GM12878 (cell line): Measurements from ENCODE around the gene TEN1. TPM values are rescaled to one million over a fixed set of nuclear protein-coding genes. Genes with fewer than 3 reads are reported as not detected.

ENCODE experiments used
- ATAC-seq: fragments of 200-7000 bp; cut with Tn5 transposase; 3 replicates; pipeline ENCODE4 v1.9.1; 2020; ENCODE audit warnings: mild to moderate bottlenecking, moderate library complexity
- BruUV-seq: library from RNA; stranded (reverse); fragments of 400-500 nt; replicated peaks from 2 replicates; lab custom pipeline; 2021; lab: Mats Ljungman, UMichigan
- CTCF ChIA-PET: fragments of 300-600 bp; sonication (Branson Sonifier 250); formaldehyde crosslinking; extraction: SDS; loops from one replicate; lab custom pipeline; 2021; ENCODE audit warnings: inconsistent platforms; lab: Yijun Ruan, JAX
- POLR2A ChIA-PET: fragments of 350-600 bp; formaldehyde crosslinking; extraction: SDS; loops from one replicate; lab custom pipeline; 2021; ENCODE audit warnings: inconsistent platforms; lab: Charles Lee
- RAD21 ChIA-PET: fragments of 300-600 bp; sonication (Branson Sonifier 250); formaldehyde crosslinking; loops from one replicate; lab custom pipeline; 2023; ENCODE audit warnings: antibody characterized with exemption; ENCODE audit not compliant: unreplicated experiment; lab: Charles Lee
- SMC1A ChIA-PET: fragments of 300-600 bp; sonication (Branson Sonifier 250); formaldehyde crosslinking; loops from one replicate; lab custom pipeline; 2023; ENCODE audit not compliant: unreplicated experiment, uncharacterized antibody; lab: Charles Lee
- DNase-seq: peaks from one replicate; pipeline ENCODE4 v3.0.0-alpha.2; 2011; ENCODE audit warnings: low read depth, low spot score
- FAIRE-seq: peaks from 3 replicates; lab custom pipeline; 2011; peaks lifted over from hg19 to GRCh38; lab: Jason Lieb, UNC
- H2AFZ ChIP-seq: 2 replicates; pipeline ENCODE4 v1.6.0; 2011; ENCODE audit warnings: low read depth, low read length, control low read depth; ENCODE audit not compliant: control insufficient read depth
- H3K27ac ChIP-seq: 2 replicates; pipeline ENCODE4 v1.5.1; 2011; ENCODE audit warnings: control low read depth; ENCODE audit not compliant: control insufficient read depth, insufficient read depth
- H3K27me3 ChIP-seq, 2 experiments: replicated peaks in 1 of 2; 2 replicates each; pipeline versions ENCODE4 v1.6.0 to v1.6.1; 2011; ENCODE audit warnings: low read length in 1 of 2; ENCODE audit not compliant: control insufficient read depth in 2 of 2, insufficient read depth in 2 of 2
- H3K36me3 ChIP-seq, 2 experiments: 2 replicates each; pipeline ENCODE4 v1.5.1; 2011; ENCODE audit warnings: low read length in 1 of 2; ENCODE audit not compliant: control insufficient read depth in 2 of 2, insufficient read depth in 2 of 2
- H3K4me1 ChIP-seq: 2 replicates; pipeline ENCODE4 v1.6.1; 2011; ENCODE audit warnings: mild to moderate bottlenecking, low read length, moderate library complexity, mixed read lengths; ENCODE audit not compliant: control insufficient read depth, insufficient read depth
- H3K4me2 ChIP-seq: 2 replicates; pipeline ENCODE4 v1.6.0; 2011; ENCODE audit warnings: control low read depth; ENCODE audit not compliant: control insufficient read depth, insufficient read depth
- H3K4me3 ChIP-seq: fragments of 200-600 bp; sonication (generic); 2 replicates; pipeline ENCODE4 v1.5.1; 2016
- H3K79me2 ChIP-seq: 2 replicates; pipeline ENCODE4 v1.6.0; 2011; ENCODE audit warnings: low read length; ENCODE audit not compliant: control insufficient read depth, insufficient read depth
- H3K9ac ChIP-seq: 2 replicates; pipeline ENCODE4 v1.8.0; 2011; ENCODE audit warnings: low read length, control low read depth, mixed read lengths; ENCODE audit not compliant: control insufficient read depth, insufficient read depth
- H3K9me3 ChIP-seq: replicated peaks from 3 replicates; pipeline ENCODE4 v1.5.1; 2011; ENCODE audit warnings: mild to moderate bottlenecking, low read length; ENCODE audit not compliant: control insufficient read depth, insufficient read depth
- H4K20me1 ChIP-seq: 2 replicates; pipeline ENCODE4 v1.6.0; 2011; ENCODE audit not compliant: control insufficient read depth, insufficient read depth
- BACH1 ChIP-seq: fragments of 450-650 bp; IDR thresholded peaks from 2 replicates; pipeline ENCODE4 v1.6.1; 2017; ENCODE audit warnings: mild to moderate bottlenecking, borderline replicate concordance
- CBX5 ChIP-seq: sonication (generic); IDR thresholded peaks from 2 replicates; pipeline ENCODE4 v1.6.1; 2016; ENCODE audit warnings: low read depth, moderate library complexity, mild to moderate bottlenecking, inconsistent platforms
- JUND ChIP-seq: IDR thresholded peaks from 2 replicates; pipeline ENCODE4 v1.6.1; 2012; ENCODE audit warnings: low read depth, mild to moderate bottlenecking, low read length, improper control_type of control experiment, moderate library complexity
- SUPT20H ChIP-seq: IDR thresholded peaks from 2 replicates; pipeline ENCODE4 v1.6.1; 2011; ENCODE audit warnings: low read depth, mild to moderate bottlenecking, low read length, moderate library complexity, borderline replicate concordance; ENCODE audit not compliant: control insufficient read depth
- TCF12 ChIP-seq: IDR thresholded peaks from 2 replicates; pipeline ENCODE4 v1.6.1; 2011; ENCODE audit warnings: low read depth, mild to moderate bottlenecking, low read length
- WGBS: methylation state at CpG from one replicate; pipeline ENCODE4 v1.1.6; 2016; ENCODE audit warnings: low lambda C conversion rate; ENCODE audit not compliant: insufficient replicate concordance, insufficient coverage; ENCODE audit errors: missing lambda C conversion rate; 5-methylcytosine and 5-hydroxymethylcytosine counted together
- in situ Hi-C: fragments of 300-500 bp; cut with MboI; formaldehyde crosslinking; loops from 9 replicates; pipeline ENCODE4 v1.14.3; 2018; ENCODE audit warnings: mixed read lengths
- intact Hi-C: fragments of 100-400 bp; cut with micrococcal nuclease; formaldehyde crosslinking; loops from one replicate; pipeline ENCODE4 v1.14.2; 2022; ENCODE audit not compliant: unreplicated experiment
- polyA plus RNA-seq, 11 experiments: library from polyadenylated mRNA; depleted of rRNA in 4 of 11; unstranded in 6 of 11; stranded (reverse) in 5 of 11; fragments of >200 nt; fragmentation: Nextera tagmentation in 4 of 11; fragmentation: Illumina TruSeq in 1 of 11; extraction: Ambion mirVana in 4 of 11; extraction: Trizol in 1 of 11; gene quantifications; 1 replicate in 1 of 11; 2 replicates in 10 of 11; pipeline versions ENCODE4 v1.2.1 to v1.2.3, GENCODE V29; 2011 to 2016; ENCODE audit warnings: inconsistent platforms in 2 of 11, missing spikeins in 2 of 11, low read depth in 1 of 11
- total RNA-seq, 4 experiments: library from RNA; depleted of rRNA in 3 of 4; stranded (reverse); fragments of >200 nt in 3 of 4; fragmentation: Illumina TruSeq in 1 of 4; extraction: Trizol in 1 of 4; gene quantifications; 2 replicates each; pipeline versions ENCODE4 v1.2.1 to v1.2.3, GENCODE V29; 2013 to 2021
- TF ChIP-seq, protein P1 (sequence below): IDR thresholded peaks from 2 replicates; pipeline ENCODE4 v1.6.1; 2011; ENCODE audit warnings: mild to moderate bottlenecking, low read depth, low read length, moderate library complexity; ENCODE audit not compliant: insufficient replicate concordance

The TEN1 gene
- total and polyA plus RNA-seq, 10 of the 15 experiments (the other 5 are each of a cell fraction or from before 2014, with no cell fraction given): 1.1 to 33.1 (median 17.4) TPM

DNA sequence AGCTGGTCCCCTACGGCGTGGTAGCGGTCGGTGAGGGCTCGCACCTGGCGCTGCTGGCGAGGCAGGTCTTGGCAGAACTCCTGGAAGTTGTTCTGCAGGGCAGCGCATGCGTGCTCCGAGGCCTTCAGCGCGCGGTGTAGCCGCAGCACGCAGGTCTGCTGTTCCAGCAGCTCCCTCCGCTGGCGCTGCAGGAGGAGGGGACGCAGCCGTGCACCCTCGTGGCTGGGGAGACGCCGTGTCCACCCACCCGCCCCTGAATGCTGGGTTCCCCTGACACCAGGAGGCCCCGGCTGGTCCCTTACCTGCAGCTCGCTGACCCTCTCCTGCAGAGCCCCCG, 35.9 kb downstream of the TEN1 start (continued):
- TF ChIP-seq, protein P1, sequence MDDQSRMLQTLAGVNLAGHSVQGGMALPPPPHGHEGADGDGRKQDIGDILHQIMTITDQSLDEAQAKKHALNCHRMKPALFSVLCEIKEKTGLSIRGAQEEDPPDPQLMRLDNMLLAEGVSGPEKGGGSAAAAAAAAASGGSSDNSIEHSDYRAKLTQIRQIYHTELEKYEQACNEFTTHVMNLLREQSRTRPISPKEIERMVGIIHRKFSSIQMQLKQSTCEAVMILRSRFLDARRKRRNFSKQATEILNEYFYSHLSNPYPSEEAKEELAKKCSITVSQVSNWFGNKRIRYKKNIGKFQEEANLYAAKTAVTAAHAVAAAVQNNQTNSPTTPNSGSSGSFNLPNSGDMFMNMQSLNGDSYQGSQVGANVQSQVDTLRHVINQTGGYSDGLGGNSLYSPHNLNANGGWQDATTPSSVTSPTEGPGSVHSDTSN: no peak
- TF ChIP-seq BACH1 (no peak), CBX5 (no peak)

DNA sequence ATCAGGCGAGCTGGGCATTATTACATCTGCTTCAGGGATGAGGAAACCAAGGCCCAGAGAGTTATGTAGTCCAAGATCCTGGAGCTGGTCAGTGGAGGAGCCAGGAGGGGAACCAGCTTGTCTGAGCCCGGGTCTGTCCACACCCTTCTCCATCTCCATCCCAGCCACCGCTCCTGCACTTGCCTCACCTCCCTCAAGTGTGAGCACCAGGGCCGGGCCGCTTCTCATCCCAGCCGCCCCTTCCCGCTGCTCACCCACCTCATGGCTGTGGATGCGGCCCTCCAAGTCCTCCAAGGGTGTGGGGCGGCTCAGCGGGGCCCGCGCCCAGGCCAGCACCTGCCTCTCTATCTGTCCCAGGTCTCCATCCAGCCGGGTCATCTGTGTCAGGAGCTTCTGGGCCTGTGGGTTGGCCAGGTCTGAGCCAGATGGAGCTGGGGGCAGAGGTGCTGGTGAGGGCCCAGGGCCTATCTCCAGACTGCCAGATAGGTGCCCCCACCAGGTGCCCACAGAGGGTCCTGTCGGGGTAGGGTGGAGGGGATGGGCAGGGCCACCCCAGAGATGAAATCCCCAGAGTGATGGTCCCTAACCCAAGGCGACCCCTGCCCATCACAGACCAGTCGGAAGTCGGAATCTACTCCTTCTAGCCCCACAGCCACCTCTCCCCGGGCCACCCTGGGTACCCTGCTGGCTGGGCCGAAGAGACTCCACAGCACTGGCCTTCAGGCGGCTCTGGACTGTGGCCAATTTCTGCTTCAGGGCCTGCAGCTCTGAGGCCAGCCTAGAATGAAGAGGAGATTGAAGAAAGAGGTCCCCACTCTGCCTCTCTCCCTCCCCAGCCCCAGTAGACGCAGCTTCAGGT, 38.7 kb downstream of the TEN1 start:
- H3K4me1 ChIP-seq: no peaks in the 10 kb centered on the region
- H3K27me3 ChIP-seq: no peaks in the 10 kb centered on the region
- FAIRE-seq (no peak), DNase-seq (no peak), ATAC-seq (no peak)
- H3K4me2 ChIP-seq: no peak overlapping the region
- H3K36me3 ChIP-seq: no peaks in the 10 kb centered on the region
- ChIA-PET SMC1A (interaction anchor here (1.2 kb wide), 1 partner anchor 15 kb away, joined by 3 read pairs; no protein-coding TSS in a partner anchor), POLR2A (no interaction called here), CTCF (interaction anchor here (1.7 to 2.1 kb wide), 2 partner anchors 262 to 281 kb away, joined by 7 to 9 read pairs; no protein-coding TSS in a partner anchor), RAD21 (interaction anchor here (1.5 to 1.9 kb wide), 2 partner anchors 16 to 282 kb away, joined by 3 to 5 read pairs; no protein-coding TSS in a partner anchor)
- no peak overlapping the region for H3K9ac ChIP-seq
- no peaks in the 10 kb centered on the region for H3K9me3 ChIP-seq
- TF ChIP-seq SUPT20H (no peak), JUND (no peak), TCF12 (no peak)
- no peak overlapping the region for H3K4me3 ChIP-seq
- BruUV-seq: no TSS peak
- 48% methylated on average over 21 of the region's 21 CpGs for WGBS
- no peak overlapping the region for H3K27ac ChIP-seq
- no peaks in the 10 kb centered on the region for H4K20me1 ChIP-seq
- in situ Hi-C loops (no loop called here), intact Hi-C loops (no loop called here)
- no peaks in the 10 kb centered on the region for H3K79me2 ChIP-seq
- H2AFZ ChIP-seq: no peak overlapping the region
